HFFc6 (cell line): ENCODE measurements around the gene TTC24. TPM values are rescaled to one million over a fixed set of nuclear protein-coding genes. Genes with fewer than 3 reads are reported as not detected.
"Not testable (repeated sequence)": the region's sequence is repeated elsewhere in the genome, so short reads cannot be mapped to it uniquely, and the experiment has no call there.

Source experiments
- DNase-seq: peaks from one replicate; pipeline ENCODE4 v3.0.0-alpha.2; 2018
- H3K27ac Mint-ChIP-seq: 2 replicates; pipeline ENCODE4 v1.8.0; 2020; ENCODE audit warnings: mild to moderate bottlenecking, mixed read lengths
- H3K27me3 Mint-ChIP-seq: 2 replicates; pipeline ENCODE4 v1.8.0; 2021; ENCODE audit warnings: mild to moderate bottlenecking, moderate library complexity, mixed read lengths; ENCODE audit not compliant: insufficient read depth
- H3K36me3 Mint-ChIP-seq: 2 replicates; pipeline ENCODE4 v1.8.0; 2021; ENCODE audit warnings: low read depth, mixed read lengths
- H3K4me1 Mint-ChIP-seq: 2 replicates; pipeline ENCODE4 v1.8.0; 2020; ENCODE audit warnings: low read depth, mixed read lengths
- H3K4me3 Mint-ChIP-seq: 2 replicates; pipeline ENCODE4 v1.8.0; 2020; ENCODE audit warnings: mild to moderate bottlenecking, moderate library complexity, mixed read lengths
- H3K9me3 Mint-ChIP-seq: 2 replicates; pipeline ENCODE4 v1.8.0; 2020; ENCODE audit warnings: mild to moderate bottlenecking, mixed read lengths
- CTCF ChIP-seq: fragments of 200-600 bp; sonication (generic); IDR thresholded peaks from 2 replicates; pipeline ENCODE4 v1.5.0; 2021; ENCODE audit warnings: antibody characterized with exemption, mild to moderate bottlenecking
- total RNA-seq, 6 experiments: library from RNA; stranded (reverse); fragmentation: NEBNext Ultra II Directional; extraction: Animal tissue kit (Norgen Biotek cat#: 25700); gene quantifications; 2 replicates in 1 of 6; 3 replicates in 5 of 6; pipeline ENCODE4 v1.2.3, GENCODE V29; 2021

The TTC24 gene
- total RNA-seq, 6 experiments from 2014 or later: not detected

- Mint-ChIP-seq H3K27ac (peak overlapping the region; percentile 97), H3K9me3 (no peaks in the 10 kb centered on the region), H3K4me1 (peaks cover 28% of the 10 kb centered on the region), H3K36me3 (peaks cover 2% of the 10 kb centered on the region; the same call in 1 of the 2 replicates), H3K27me3 (peaks cover 3% of the 10 kb centered on the region), H3K4me3 (peak overlapping the region; percentile 98)
- TF ChIP-seq CTCF: no peak
- no peak for DNase-seq
Measured at GRCh38 chr1:156600733-156601121, 21.2 kb downstream of the TTC24 start.

GRCh38 chr1:156601122-156601830, 21.8 kb downstream of the TTC24 start, which contains the start of gene GPATCH4:
GPATCH4 (minus strand) TSS chr1:156601479.
- H3K27me3 Mint-ChIP-seq: peaks cover 3% of the 10 kb centered on the region
- peak within 1 kb of the TSS; percentile 98 for H3K4me3 Mint-ChIP-seq
- TF ChIP-seq CTCF: no peak
- peaks cover 28% of the 10 kb centered on the region for H3K4me1 Mint-ChIP-seq
- H3K9me3 Mint-ChIP-seq: no peaks in the 10 kb centered on the region
- peak within 1 kb of the TSS; percentile 97 for H3K27ac Mint-ChIP-seq
- H3K36me3 Mint-ChIP-seq: no peaks in the 10 kb centered on the region; the same call in 1 of the 2 replicates
- peak; percentile 96 for DNase-seq

DNA sequence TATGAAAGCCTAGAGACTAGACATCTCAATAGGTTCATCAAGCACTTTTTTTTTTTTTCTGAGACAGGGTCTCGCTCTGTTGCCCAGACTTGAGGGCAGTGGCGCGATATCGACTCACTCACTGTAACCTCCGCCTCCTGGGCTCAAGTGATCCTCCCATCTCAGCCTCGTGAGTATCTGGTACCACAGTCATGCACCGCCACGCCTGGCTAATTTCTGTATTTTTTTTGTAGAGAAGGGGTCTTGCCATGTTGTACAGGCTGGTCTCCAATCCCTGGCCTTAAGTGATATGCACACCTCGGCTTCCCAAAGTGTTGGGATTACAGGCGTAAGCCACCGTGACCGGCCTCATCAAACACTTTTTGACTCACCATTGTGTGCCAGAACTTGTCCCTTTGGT, 22.4 kb downstream of the TTC24 start:
- Mint-ChIP-seq H3K9me3 (no peaks in the 10 kb centered on the region), H3K27ac (peak overlapping the region; percentile 97), H3K4me1 (peaks cover 28% of the 10 kb centered on the region), H3K36me3 (no peaks in the 10 kb centered on the region; the same call in 1 of the 2 replicates), H3K4me3 (peak overlapping the region; percentile 98), H3K27me3 (peaks cover 3% of the 10 kb centered on the region)
- TF ChIP-seq CTCF: no peak
- DNase-seq: no peak

DNA sequence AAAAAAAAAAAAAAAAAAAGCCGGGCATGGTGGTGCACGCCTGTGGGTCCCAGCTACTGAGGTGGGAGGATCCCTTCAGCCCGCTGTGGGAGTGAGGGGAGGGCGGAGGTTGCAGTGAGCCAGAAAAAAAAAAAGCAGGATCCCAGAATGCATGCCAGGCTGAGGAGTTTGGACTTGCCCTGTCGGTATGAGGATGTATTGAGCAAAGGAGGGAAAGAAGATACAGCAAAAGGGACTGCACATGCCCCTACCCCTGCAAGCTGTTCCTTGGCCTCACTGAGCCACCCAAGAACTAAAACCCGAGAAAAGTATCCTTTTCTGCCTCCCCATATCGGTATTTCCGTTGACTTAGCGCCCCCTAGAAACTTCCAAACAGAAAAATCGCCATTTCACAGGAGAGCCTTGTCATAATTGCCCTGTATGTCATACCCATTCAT, 23.1 kb downstream of the TTC24 start:
- peaks cover 3% of the 10 kb centered on the region; the same call in 1 of the 2 replicates for H3K27me3 Mint-ChIP-seq
- DNase-seq: no peak
- TF ChIP-seq CTCF: peak; percentile 60
- H3K36me3 Mint-ChIP-seq: no peaks in the 10 kb centered on the region; the same call in 1 of the 2 replicates
- no peak overlapping the region for H3K27ac Mint-ChIP-seq
- H3K9me3 Mint-ChIP-seq: no peaks in the 10 kb centered on the region
- peaks cover 28% of the 10 kb centered on the region for H3K4me1 Mint-ChIP-seq
- peak overlapping the region; percentile 42; the same call in 1 of the 2 replicates for H3K4me3 Mint-ChIP-seq

- not testable (repeated sequence) for DNase-seq
Measured at GRCh38 chr1:156607344-156607743, 27.8 kb downstream of the TTC24 start.

GRCh38 chr1:156608036-156608674, 28.6 kb downstream of the TTC24 start:
- H3K27me3 Mint-ChIP-seq: peaks cover 17% of the 10 kb centered on the region
- H3K27ac Mint-ChIP-seq: no peak overlapping the region
- H3K36me3 Mint-ChIP-seq: no peaks in the 10 kb centered on the region
- TF ChIP-seq CTCF: peak; percentile 80
- peaks cover 12% of the 10 kb centered on the region for H3K4me1 Mint-ChIP-seq
- DNase-seq: peak; percentile 70
- no peak overlapping the region for H3K4me3 Mint-ChIP-seq
- H3K9me3 Mint-ChIP-seq: no peaks in the 10 kb centered on the region

More at GRCh38 chr1:156607344-156607743, 27.8 kb downstream of the TTC24 start:
- peaks cover 20% of the 10 kb centered on the region for H3K4me1 Mint-ChIP-seq
- not testable (repeated sequence) for H3K36me3 Mint-ChIP-seq, H3K27me3 Mint-ChIP-seq, H3K9me3 Mint-ChIP-seq, H3K27ac Mint-ChIP-seq, H3K4me3 Mint-ChIP-seq
